GOT3 (cell line): ENCODE data around the gene SNX13.
"Not testable (repeated sequence)": the region's sequence is repeated elsewhere in the genome, so short reads cannot be mapped to it uniquely, and the experiment has no call there.

Experiments
- DNase-seq: peaks from one replicate; lab custom pipeline; 2025; ENCODE audit warnings: mixed read lengths; lab: John Stamatoyannopoulos, UW

The SNX13 gene

DNA sequence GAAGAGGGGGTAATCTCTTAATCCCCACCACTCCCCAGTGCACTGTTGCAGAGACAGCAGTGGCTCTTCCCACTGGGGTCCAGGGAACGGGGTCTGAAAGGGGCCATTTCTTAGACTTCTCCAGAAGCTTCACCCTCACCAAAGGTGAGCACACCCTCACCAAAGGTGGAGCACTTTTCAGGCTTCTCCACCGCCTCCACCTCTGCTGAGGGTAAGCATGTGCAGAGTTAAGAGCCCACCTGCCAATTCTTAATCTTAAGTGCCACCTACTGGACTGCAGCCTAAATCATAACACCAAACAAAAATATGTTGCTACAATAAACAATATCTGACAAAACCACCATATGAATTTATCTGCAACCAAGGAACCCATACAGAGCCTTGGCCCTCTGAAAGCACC is 27.0 kb downstream of the SNX13 start:
- no peak for DNase-seq

DNA sequence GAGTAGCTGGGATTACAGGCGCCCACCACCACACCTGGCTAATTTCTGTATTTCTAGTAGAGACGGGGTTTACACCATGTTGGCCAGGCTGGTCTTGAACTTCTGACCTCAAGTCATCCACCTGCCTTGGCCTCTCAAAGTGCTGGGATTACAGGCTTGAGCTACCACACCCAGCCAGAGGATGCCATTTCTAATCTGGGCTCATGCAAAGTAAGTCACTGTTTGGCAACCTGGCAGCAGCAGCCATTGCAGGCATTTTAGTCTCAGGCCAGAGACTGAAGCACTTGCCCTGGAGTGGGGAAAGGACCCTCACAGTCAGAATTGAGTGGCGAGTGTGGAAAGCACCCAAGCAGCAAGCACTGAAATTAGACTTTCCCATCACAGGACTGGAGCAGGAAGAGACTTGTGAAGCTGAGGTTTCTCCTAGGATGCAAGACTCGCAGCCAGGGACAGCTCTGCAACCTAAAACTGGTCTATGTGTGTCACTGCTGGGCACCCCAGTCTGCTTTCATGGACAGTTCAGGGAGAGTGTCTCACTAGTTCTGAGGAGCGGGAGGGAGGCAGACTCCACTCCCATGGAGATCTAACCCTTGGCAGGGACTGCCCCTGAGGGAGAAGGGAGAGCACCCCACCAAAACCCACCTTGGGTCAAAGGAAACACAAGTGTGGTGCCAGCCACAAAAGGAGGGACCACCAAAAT is 27.6 kb downstream of the SNX13 start:
- no peak for DNase-seq

DNA sequence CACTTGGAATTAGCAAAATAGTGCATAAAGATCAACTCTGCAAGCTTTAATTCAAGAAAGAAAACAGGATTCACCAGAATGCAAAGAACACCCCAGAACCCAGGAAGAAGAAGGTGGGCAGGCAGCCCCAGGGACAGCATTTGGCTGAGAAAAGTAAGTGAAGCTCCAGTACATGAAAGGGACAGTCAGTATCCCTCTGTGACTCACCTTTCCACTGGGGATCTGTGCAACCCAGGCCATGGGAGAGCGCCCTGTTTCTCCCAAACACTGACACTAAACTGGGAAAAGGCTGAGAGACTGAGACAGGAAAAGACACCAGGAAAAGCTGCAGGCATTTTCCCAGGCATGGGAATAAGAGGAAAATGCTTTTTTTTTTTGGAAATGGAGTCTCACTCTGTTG is 28.2 kb downstream of the SNX13 start:
- DNase-seq = no peak

DNA sequence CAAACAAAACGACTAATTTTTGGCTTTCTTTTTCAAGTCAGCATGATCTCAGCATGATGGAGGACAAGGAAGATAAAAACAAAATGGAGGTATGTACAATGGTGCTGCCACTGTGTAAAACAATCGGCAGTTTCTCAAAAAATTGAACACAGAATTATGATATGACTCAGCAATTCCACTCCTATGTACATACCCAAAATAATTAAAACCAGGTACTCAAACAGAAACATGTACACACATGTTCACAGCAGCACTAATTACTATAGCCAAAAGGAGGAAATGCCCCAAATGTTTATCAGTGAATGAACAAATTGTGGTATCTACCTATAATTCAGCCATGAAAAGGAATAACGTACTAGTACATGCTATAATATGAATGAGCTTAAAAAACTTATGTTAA is 29.9 kb downstream of the SNX13 start:
- no peak for DNase-seq

DNA sequence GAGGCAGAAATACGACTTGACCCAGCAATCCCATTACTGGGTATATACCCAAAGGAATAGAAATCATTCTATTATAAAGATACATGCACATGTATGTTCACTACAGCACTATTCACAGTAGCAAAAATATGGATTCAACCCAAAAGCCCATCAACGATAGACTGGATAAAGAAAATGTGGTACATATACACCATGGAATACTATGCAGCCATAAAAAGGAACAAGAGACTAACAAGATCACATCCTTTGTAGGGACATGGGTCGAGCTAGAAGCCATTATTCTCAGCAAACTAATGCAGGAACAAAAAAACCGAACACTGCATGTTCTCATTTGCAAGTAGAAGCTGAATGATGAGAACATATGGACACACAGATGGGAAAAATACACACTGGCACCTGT is 31.0 kb downstream of the SNX13 start:
- not testable (repeated sequence) for DNase-seq

DNA sequence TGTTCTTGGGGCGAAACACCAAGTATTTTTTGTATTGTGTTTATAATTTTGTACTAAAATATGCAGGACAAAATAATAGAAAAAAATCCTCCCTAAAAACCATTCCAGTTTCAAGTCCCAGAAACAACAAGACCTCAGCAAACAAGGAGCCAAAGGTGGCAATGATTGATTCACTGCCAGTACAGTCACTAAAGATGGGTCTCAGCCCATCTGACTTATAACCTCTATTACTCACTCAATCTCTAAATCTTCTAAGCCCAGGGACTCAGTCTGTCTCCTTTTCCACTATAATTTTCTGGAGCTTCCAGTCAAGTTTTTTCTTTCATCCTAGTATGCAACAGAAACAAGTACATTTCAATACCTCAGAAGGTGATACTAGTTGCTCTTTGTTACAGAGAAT is 33.3 kb downstream of the SNX13 start:
- no peak for DNase-seq

DNA sequence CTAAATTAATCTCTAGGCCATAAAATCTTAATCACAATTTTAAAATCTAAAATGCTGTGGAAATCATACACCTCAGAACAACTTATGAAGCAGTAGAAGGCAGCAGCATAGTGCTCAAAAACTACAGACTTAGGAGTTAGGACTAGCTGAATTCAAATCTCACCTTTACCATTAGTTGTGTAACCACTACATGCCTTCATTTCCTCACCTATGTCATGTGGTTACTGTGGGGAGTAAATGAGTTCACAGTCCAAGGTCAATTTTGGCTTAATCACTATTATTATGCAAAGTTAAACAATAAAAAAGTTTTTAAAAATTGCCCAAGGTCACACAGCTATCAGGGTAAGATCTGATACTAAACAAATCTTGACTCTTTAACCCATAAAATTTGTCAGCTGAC is 37.0 kb downstream of the SNX13 start:
- no peak for DNase-seq

DNA sequence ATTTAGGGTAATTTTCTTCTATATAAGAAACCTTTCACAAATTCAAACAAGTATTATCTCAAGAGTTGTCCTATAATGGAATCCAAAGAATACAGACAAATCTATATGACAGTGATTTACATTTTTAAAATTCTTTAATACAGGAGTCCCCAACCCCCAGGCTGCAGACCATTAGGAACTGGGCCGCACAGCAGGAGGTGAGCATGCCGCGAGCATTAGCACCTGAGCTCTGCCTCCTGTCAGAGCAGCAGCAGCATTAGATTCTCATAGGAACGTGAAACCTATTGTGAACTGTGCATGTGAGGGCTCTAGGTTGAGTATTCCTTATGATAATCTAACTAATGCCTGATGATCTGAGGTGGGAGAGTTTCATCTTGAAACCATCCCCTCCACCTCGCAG is 37.7 kb downstream of the SNX13 start:
- no peak for DNase-seq

DNA sequence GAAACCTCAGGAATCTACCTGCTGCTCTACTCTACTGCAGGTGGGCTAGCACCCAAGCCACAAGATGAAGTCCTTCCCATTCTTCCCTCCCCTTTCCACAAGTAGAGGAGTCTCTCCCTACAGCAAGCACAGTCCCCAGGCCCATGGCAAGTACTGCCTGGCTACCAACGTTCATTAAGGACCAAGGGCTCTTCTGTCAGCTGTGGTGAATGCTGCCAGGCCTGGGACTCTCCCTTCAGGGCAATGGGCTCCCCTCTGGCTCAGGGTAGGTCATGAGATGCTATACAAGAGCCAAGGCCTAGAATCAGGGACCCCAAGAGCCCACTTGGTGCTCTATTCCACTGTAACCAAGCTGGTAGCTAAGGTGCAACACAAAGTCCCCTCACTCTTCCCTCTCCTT is 39.8 kb downstream of the SNX13 start:
- no peak for DNase-seq

DNA sequence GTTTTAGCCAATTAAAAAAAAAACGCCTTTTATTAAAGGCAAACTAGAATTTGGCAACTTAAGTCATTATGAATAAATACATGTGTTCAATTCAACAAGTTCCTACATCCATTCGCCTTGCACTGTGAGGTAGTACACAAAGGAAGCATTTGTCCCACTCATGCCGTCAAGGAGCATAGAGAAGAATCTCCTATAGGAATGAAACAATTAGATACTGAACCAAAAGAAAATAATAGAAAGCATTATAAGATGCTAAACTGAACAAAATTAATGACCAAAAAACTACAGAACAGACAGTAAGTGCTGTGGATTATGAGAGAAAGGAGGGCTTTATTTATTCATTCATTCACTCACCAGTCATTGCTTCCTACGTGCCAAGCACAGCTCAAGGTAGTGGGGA is 42.2 kb downstream of the SNX13 start:
- no peak for DNase-seq

DNA sequence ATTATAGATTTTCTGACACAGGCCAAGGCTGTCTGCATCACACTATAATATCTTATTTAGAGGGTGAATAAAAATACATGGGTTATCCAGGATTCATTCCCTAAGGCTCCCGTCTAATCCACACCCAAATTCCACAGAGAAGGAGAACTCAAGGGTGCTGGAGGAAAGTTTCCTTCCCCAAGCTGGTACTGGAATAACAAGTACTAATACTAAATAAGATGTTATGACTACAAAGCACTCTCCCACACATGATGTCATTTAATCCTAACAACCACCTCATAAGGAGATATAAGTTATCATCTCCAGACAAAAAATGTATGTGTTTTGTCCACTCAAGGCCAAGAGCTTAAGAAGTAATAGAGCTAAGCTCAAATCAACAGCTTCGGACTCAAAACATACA is 53.0 kb downstream of the SNX13 start:
- DNase-seq = no peak

DNA sequence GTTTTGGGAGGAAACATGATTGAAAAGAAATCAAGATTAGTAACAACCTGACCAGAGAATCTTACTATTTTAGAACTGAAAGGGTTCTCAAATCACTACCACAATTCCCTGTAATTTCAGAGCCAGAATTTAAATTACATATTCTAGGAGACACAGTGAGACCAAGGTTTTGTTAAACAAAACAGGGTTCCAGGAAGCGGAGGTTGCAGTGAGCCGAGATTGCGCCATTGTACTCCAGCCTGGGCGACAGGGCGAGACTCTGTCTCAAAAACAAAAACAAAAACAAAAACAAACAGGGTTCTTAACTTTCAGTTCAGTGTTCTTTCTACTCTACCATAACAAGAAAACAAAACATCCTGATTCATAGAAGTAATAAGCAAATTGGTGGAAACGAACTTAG is 57.6 kb downstream of the SNX13 start:
- no peak for DNase-seq

DNA sequence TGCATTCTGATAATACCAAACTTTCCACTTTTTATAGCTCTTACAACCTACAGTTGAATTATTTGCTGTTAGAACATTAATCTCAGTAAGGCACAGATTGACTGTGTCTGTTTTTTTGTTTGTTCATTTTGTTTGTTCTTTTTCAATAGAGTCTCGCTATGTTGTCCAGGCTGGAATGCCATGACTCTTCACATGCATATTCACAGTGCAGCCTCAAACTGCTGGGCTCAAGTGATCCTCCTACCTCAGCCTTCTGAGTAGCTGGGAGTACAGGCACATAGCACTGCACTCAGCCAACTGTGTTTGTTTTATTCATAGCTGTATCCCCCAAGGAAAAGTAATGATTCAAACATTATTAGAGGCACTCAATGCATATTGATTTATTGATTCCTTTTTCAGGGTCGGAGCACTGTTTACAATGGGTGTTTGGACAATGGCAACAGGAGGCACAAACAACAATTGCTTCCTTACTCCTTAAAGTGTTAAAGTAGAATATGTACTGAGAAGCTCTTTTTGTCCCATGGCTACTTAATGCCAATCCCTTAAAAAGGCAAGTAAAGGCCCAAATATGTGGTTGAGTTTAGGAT is 61.1 kb downstream of the SNX13 start:
- no peak for DNase-seq

DNA sequence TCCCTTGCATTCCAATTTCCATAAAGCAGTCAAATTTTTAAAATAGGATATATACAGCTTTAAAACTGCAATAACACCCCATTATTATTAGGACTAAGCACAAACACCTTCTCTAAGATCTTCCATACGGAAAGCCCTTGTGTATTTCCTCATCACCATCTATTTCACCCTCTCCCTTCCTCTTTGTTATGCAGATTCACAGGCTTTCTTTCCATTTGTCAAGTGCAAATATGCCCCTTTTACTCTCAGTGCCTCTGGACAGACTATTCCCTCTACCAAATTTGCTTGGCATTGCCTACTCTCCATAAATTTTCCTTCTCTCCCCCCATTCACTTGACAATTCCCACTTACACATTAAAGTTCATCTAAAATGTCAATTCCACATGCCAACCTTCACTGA is 61.7 kb downstream of the SNX13 start:
- no peak for DNase-seq

DNA sequence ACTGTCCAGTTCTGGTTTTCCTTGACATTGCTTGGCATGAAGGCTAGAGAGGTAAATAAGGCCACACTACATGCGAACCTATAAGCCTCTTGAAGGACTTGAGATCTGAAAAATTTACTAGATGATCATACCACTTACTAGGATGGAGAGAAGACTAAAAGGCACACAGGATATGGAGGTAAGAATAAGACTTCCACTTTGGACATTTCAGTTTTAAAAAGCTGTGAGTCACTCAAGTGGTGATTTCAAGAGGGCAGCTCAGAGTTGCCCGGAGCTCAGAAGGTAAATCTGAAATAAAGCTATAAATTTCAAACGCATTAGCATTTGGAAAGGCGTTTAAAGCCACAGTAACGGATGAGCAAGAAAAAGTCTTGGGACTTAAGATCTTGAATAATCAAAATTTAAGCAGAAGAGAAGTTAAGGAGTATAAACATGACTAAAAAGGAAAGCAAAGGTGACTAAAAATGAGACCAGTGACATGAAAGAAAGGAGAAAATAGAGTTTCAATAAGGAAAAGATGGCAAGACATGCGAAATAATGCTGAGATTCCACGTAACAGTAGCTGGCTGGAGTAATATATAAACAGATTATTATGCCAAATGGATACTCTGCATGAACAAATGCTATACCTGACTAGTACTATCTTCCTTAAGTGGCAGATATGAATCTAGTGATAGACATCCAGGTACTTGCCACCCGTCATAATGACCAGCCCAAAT is 68.3 kb downstream of the SNX13 start:
- no peak for DNase-seq

DNA sequence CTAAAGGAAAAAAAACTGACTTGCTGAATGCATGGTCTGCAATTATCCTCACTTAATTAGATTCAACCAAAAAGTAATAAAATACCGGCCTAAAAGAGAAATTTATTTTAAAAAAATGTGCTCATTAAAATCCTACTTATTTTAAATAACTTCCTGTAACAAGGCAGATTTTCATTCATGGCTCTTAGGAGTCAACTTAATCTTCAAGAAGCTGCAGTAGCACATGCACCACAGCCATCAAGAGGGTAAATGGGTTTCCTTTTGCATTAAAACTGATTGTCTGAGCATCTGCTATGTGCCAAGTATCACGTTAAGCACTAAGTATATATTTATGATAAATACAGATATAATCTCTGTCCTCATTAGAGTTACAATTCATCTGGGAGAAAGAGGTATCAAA is 69.9 kb downstream of the SNX13 start:
- DNase-seq = no peak

DNA sequence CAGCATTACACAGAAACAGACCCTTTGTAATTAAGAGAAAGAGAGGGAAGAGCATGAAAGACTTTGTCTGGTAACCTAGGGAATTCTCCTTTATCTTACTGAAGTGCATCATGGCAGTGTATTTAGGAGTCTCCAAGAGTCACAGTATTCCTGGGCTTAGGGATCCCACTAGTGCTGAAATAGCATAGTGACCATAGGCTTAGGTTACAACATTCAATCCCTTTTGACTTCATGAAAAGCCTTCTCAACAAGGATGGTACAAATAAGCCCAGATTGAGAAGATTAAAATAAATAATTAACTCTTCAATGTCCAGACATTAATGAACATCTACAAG is 76.5 kb downstream of the SNX13 start:
- no peak for DNase-seq

DNA sequence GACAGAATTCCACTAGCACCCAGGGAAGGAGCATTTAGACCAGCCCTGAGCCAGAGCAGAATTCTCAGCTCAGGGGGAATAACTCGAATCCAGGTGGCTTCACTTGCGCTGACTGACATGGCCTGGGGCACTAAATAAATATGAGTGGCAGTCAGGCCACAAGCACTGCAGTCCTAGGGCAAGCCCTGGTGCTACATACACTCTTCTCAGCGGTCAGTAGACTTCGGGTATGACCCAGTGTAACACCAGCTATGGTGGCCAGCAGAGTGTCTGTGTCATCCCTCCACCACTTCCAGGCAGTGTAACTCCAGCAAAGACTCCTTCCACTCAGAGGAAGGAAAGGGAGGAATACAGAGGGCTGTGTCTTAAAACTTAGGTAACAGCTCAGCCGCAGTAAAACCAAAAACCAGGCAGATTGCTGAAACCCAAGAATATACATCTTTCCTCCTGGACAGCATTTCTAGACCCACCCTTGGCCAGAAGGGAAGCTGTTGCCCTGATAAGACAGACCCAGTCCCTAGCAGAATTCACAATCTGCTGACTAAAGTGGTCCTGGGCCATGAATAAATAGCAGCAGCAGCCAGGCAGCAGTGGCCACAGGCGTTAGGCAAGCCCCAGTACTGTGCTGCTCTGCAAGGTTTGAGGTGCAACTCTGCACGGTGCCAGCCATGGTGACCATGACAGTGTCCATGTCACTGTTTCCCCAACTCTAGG is 77.0 kb downstream of the SNX13 start:
- DNase-seq = no peak

DNA sequence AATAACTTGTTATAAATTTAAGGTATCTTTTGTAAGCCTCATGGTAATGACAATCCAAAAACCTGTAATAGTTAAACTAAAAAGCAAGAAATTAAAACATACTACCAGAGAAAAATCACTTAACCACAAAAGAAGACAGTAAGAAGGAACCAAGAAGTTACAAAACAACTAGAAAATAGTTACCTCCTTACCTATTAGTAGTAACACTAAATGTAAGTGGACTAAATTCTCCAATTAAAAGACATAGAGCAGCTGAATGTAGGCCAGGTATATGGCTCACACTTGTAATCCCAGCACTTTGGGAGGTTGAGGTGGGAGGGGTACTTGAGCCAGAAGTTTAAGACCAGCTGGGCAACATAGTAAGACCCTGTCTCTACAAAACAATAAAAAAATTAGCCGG is 84.0 kb downstream of the SNX13 start:
- no peak for DNase-seq

DNA sequence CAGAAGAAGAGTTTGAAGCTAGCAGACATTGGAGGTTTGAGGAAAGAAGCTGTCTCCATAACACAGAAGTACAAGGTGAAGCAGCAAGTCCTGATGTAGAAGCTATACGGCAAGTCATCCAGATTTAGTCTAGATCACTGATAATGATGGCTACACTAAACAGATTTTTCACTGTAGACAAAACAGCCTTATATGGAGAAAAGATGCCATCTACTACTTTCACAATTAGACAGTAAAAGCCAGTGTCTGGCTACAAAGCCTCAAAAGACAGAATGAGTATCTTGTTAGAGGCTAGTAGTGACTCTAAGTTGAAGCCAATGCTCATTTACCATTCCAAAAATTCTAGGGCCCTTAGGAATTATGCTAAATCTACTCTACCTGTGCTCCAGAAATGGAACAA is 85.1 kb downstream of the SNX13 start:
- DNase-seq = no peak

DNA sequence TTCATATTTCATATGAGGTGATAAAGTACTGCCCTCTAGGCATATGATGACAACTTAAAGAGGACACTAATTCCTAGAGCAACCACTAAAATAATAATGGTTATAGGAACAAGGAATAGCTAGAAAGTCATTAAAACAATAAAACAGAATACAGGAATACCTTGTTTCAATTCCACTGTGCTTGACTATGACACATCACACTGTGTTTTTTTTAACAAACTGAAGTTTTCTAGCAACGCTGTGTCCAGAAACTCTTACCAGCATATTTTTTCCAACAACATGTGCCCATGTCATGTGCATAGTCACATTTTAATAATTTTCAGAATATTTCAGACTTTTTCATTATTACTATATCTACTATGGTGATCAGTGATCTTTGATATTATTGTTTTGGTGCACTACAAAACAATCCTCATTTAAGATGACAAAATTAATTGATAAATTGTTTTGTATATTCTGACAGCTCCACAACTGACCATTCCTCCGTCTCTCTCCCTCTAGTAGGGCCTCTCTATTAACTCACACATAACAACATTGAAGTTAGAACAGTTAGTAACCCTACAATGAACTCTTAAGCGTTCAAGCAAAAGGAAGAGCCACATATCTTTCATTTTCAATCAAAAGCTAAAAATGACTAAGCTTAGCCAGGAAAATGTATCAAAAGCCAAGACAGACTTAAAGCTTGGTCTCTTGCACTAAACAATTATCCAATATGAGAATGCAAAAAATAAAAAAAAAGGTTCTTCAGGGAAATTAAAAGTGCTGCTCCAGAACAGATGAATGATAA is 85.8 kb downstream of the SNX13 start:
- DNase-seq = no peak

DNA sequence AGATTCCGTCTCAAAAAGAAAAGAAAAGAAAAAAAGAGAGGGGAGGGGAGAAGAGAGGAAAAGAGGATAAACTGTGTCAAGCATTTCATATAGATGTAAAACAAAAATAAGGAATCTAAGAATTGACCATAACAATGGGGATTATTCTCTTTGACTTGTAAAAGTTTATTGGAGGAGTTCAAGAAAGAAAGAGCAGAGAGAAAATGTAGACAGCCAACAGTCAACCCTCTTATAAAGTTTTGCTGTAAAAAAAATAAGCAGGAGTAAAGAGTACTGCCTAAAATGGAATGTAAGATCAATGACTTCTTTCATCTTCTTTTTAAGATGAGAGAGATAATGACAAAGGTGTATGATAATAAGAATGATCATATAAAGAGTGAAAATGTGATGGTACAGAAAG is 87.9 kb downstream of the SNX13 start:
- DNase-seq = no peak
